SK-N-SH (cell line): ENCODE data around the gene ANK3. TPM values are rescaled to one million over a fixed set of nuclear protein-coding genes. Genes with fewer than 3 reads are reported as not detected.

Experiments used
- CTCF ChIA-PET: fragments of 300-600, 350-600 bp; formaldehyde crosslinking; extraction: SDS; loops from one replicate; lab custom pipeline; 2021; lab: Yijun Ruan, JAX
- POLR2A ChIA-PET: fragments of 350-600 bp; sonication (Branson Sonifier 250); formaldehyde crosslinking; extraction: SDS; loops from one replicate; lab custom pipeline; 2020; ENCODE audit warnings: antibody characterized with exemption, inconsistent platforms; lab: Yijun Ruan, JAX
- DNase-seq: peaks from one replicate; pipeline ENCODE4 v3.0.0; 2012
- H2AFZ ChIP-seq: fragments of 200-600 bp; sonication (generic); 2 replicates; pipeline ENCODE4 v1.8.1; 2016; ENCODE audit warnings: antibody characterized with exemption, mild to moderate bottlenecking, low read depth
- H3F3A ChIP-seq: fragments of 200-600 bp; sonication (generic); replicated peaks from 2 replicates; pipeline ENCODE3; 2016; ENCODE audit warnings: antibody characterized with exemption, mild to moderate bottlenecking; ENCODE audit not compliant: insufficient read depth
- H3K27ac ChIP-seq, 2 experiments: fragments of 200-500 bp in 1 of 2; fragments of 200-600 bp in 1 of 2; sonication (Bioruptor generic) in 1 of 2; sonication (generic), shearing (Covaris generic) in 1 of 2; 2 replicates each; pipeline versions ENCODE4 v1.5.1 to v1.6.1; 2014 to 2016; ENCODE audit warnings: low read depth in 2 of 2, inconsistent platforms in 1 of 2, low read length in 1 of 2, mild to moderate bottlenecking in 1 of 2, mixed read lengths in 1 of 2
- H3K27me3 ChIP-seq: fragments of 200-600 bp; sonication (generic), shearing (Covaris generic); 2 replicates; pipeline ENCODE4 v1.6.1; 2016; ENCODE audit warnings: mixed run types; ENCODE audit not compliant: insufficient read depth
- H3K36me3 ChIP-seq, 2 experiments: fragments of 200-500 bp in 1 of 2; fragments of 200-600 bp in 1 of 2; sonication (Bioruptor generic) in 1 of 2; sonication (generic) in 1 of 2; replicated peaks in 1 of 2; 2 replicates each; pipeline versions ENCODE3 to v1.5.1; 2014 to 2016; ENCODE audit warnings: low read length in 1 of 2, mild to moderate bottlenecking in 1 of 2; ENCODE audit not compliant: insufficient read depth in 2 of 2, control insufficient read depth in 1 of 2
- H3K4me1 ChIP-seq, 2 experiments: fragments of 200-500 bp in 1 of 2; fragments of 200-600 bp in 1 of 2; sonication (Bioruptor generic) in 1 of 2; sonication (generic), shearing (Covaris generic) in 1 of 2; 2 replicates each; pipeline versions ENCODE4 v1.5.1 to v1.6.1; 2014 to 2016; ENCODE audit warnings: low read depth in 1 of 2, low read length in 1 of 2, mixed run types in 1 of 2; ENCODE audit not compliant: insufficient read depth in 2 of 2, control insufficient read depth in 1 of 2
- H3K4me2 ChIP-seq: fragments of 200-600 bp; sonication (generic), shearing (Covaris generic); 2 replicates; pipeline ENCODE4 v1.6.1; 2017; ENCODE audit warnings: mixed run types
- H3K4me3 ChIP-seq, 2 experiments: fragments of 200-500 bp in 1 of 2; fragments of 200-600 bp in 1 of 2; sonication (Bioruptor generic) in 1 of 2; sonication (generic), shearing (Covaris generic) in 1 of 2; 2 replicates each; pipeline versions ENCODE4 v1.5.1 to v1.8.1; 2014 to 2016; ENCODE audit warnings: low read depth in 2 of 2, inconsistent platforms in 1 of 2, low read length in 1 of 2, mild to moderate bottlenecking in 1 of 2, mixed read lengths in 1 of 2, moderate library complexity in 1 of 2
- H3K79me2 ChIP-seq: fragments of 200-600 bp; sonication (generic); 2 replicates; pipeline ENCODE4 v1.8.1; 2017; ENCODE audit warnings: mild to moderate bottlenecking; ENCODE audit not compliant: insufficient read depth
- H3K9ac ChIP-seq: fragments of 200-600 bp; sonication (generic); 2 replicates; pipeline ENCODE4 v1.6.1; 2017; ENCODE audit warnings: mixed run types
- H3K9me2 ChIP-seq: fragments of 200-600 bp; sonication (generic); 2 replicates; pipeline ENCODE4 v1.6.1; 2017; ENCODE audit warnings: mixed run types
- H3K9me3 ChIP-seq: fragments of 200-600 bp; sonication (generic); 2 replicates; pipeline ENCODE4 v1.6.1; 2017; ENCODE audit warnings: mixed run types, mild to moderate bottlenecking, moderate library complexity
- H4K20me1 ChIP-seq: fragments of 200-600 bp; sonication (generic); 2 replicates; pipeline ENCODE4 v1.6.1; 2017; ENCODE audit warnings: mild to moderate bottlenecking, mixed run types; ENCODE audit not compliant: insufficient read depth
- FOSL2 ChIP-seq: IDR thresholded peaks from 2 replicates; pipeline ENCODE4 v1.4.0; 2012; ENCODE audit warnings: low read depth, mild to moderate bottlenecking, moderate library complexity, borderline replicate concordance
- MEF2A ChIP-seq: IDR thresholded peaks from 2 replicates; pipeline ENCODE4 v1.4.0; 2012; ENCODE audit warnings: low read depth, borderline replicate concordance
- PBX3 ChIP-seq: IDR thresholded peaks from 2 replicates; pipeline ENCODE4; 2012
- POLR2AphosphoS5 ChIP-seq: IDR thresholded peaks from 2 replicates; pipeline ENCODE4 v1.6.1; 2012; ENCODE audit warnings: low read depth, low read length
- RAD21 ChIP-seq: IDR thresholded peaks from 2 replicates; pipeline ENCODE4 v1.6.1; 2012; ENCODE audit warnings: mild to moderate bottlenecking, low read length
- RFX5 ChIP-seq: IDR thresholded peaks from 2 replicates; pipeline ENCODE4 v1.6.1; 2012; ENCODE audit warnings: mild to moderate bottlenecking, improper control_type of control experiment, low read length
- RXRA ChIP-seq: IDR thresholded peaks from 2 replicates; pipeline ENCODE4 v1.4.0; 2012; ENCODE audit warnings: low read depth, mild to moderate bottlenecking, borderline replicate concordance
- TCF12 ChIP-seq: IDR thresholded peaks from 2 replicates; pipeline ENCODE4 v1.4.0; 2012
- TEAD4 ChIP-seq: IDR thresholded peaks from 2 replicates; pipeline ENCODE4 v1.4.0; 2012; ENCODE audit warnings: mild to moderate bottlenecking, borderline replicate concordance; ENCODE audit not compliant: insufficient read depth
- USF1 ChIP-seq: IDR thresholded peaks from 2 replicates; pipeline ENCODE4 v1.4.0; 2012; ENCODE audit warnings: low read depth, borderline replicate concordance
- USF2 ChIP-seq: fragments of 150-350 bp; IDR thresholded peaks from 2 replicates; pipeline ENCODE4 v1.6.1; 2017; ENCODE audit warnings: antibody characterized with exemption, low read length, low read depth, borderline replicate concordance
- WGBS: methylation state at CpG from one replicate; pipeline ENCODE4 v1.1.6; 2017; ENCODE audit warnings: low lambda C conversion rate; 5-methylcytosine and 5-hydroxymethylcytosine counted together
- polyA plus RNA-seq, 3 experiments: library from polyadenylated mRNA; depleted of rRNA; stranded (reverse); fragments of >200 nt; gene quantifications; 2 replicates each; pipeline ENCODE4 v1.2.3, GENCODE V29; 2012
- TF ChIP-seq, protein P1 (sequence below): IDR thresholded peaks from 2 replicates; pipeline ENCODE4 v1.4.0; 2012; ENCODE audit warnings: low read depth
- TF ChIP-seq, protein P2 (sequence below): IDR thresholded peaks from 2 replicates; pipeline ENCODE4 v1.4.0; 2012; ENCODE audit warnings: low read depth, borderline replicate concordance

ANK3 gene
- polyA plus RNA-seq, 1 of the 3 experiments (the other 2 are of a cell fraction), result 10.0 TPM

DNA sequence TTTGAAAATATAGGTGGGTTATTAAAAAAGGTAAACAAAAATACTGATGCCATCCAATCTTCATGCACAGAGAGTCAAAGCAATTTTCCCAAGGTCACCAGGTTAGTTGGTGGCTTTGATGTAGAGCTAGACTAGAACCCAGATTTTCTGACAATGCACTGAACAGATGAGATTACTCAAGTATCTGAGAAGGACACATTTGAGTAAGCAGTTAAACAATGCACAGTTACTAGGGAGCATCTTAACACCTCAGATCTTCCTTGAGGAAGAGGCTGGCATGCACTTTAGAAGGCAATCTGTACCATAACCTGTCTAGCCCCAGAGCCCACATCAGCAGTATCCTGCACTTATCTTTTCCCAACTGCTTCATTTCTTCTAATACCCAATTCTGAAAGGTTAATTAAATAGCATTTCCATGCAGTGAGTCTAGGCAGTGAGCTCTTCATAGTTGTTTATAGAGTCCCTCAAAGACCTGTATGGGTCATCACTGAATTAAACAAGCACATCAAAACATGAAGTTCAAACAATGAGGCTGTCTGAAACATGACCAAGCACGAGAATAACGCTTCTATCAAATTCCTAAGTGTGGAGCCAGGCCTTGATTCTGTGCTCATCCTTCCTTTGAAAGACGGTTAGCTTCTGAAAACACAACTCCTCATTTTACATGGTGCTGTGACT is 38.2 kb upstream of the ANK3 start (continued):
- TF ChIP-seq USF2, result no peak
- no peak for TF ChIP-seq PBX3

DNA sequence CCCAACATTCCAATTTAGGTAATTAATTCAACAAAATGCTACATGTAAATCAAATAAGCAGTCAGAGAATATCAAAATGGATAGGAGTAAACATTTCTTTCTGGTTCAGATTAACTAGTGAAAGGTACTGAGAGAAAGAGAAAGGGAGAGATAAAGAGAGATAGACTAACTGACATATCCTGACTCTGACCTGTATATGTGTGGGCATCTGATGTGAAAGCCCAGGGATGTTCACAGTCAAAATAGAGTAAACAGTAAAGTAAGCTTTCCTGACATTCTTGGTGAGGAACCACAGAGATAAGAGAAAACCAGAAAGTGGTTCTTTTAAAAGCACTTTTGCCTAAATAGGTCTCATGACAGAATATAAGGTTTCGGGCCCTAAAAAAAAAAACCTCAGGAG is 37.5 kb upstream of the ANK3 start:
- peak overlapping the region; percentile 56; the same call in 1 of the 2 replicates for H3K4me2 ChIP-seq
- ChIA-PET POLR2A (no interaction called here), CTCF (interaction anchor here (1.3 to 1.4 kb wide), 2 partner anchors 10 to 224 kb away, joined by 3 to 5 read pairs; no protein-coding TSS in a partner anchor)
- no peaks in the 10 kb centered on the region for H4K20me1 ChIP-seq
- H3K9ac ChIP-seq, result peak overlapping the region; percentile 49; the same call in 1 of the 2 replicates
- H3K4me1 ChIP-seq, result peaks cover 3 to 74% of the 10 kb centered on the region in 2 experiments
- DNase-seq, result no peak
- 90% methylated on average over 1 of the region's 1 CpG for WGBS
- no peak overlapping the region for H2AFZ ChIP-seq
- no peaks in the 10 kb centered on the region for H3K27me3 ChIP-seq
- H3F3A ChIP-seq, result peaks cover 75% of the 10 kb centered on the region
- no peak overlapping the region for H3K4me3 ChIP-seq
- H3K79me2 ChIP-seq, result no peaks in the 10 kb centered on the region
- H3K36me3 ChIP-seq, result peaks cover 0 to 2% of the 10 kb centered on the region in 2 experiments
- H3K27ac ChIP-seq, result peak overlapping the region; percentile 74 to 98; a peak in 3 of 4 replicates
- H3K9me2 ChIP-seq, result no peaks in the 10 kb centered on the region
- TF ChIP-seq PBX3, result no peak
- TF ChIP-seq, all 33 proteins: peak for 0
- H3K9me3 ChIP-seq, result no peaks in the 10 kb centered on the region

GRCh38 chr10:60426425-60426824 is 36.8 kb upstream of the ANK3 start:
- Histone ChIP-seq H3K36me3 (no peaks in the 10 kb centered on the region), H2AFZ (no peak overlapping the region), H3K27ac (peak overlapping the region; percentile 74 to 98; a peak in 3 of 4 replicates), H3F3A (peaks cover 73% of the 10 kb centered on the region), H3K9me2 (no peaks in the 10 kb centered on the region), H3K9ac (peak overlapping the region; percentile 49; the same call in 1 of the 2 replicates), H3K9me3 (no peaks in the 10 kb centered on the region), H3K4me1 (peaks cover 5 to 69% of the 10 kb centered on the region in 2 experiments), H3K4me2 (peak overlapping the region; percentile 56; the same call in 1 of the 2 replicates), H3K79me2 (no peaks in the 10 kb centered on the region), H3K4me3 (no peak overlapping the region), H4K20me1 (no peaks in the 10 kb centered on the region), H3K27me3 (no peaks in the 10 kb centered on the region)
- ChIA-PET CTCF (no interaction called here), POLR2A (no interaction called here)
- DNase-seq, result no peak
- WGBS, result 13% methylated on average over 2 of the region's 2 CpGs
- TF ChIP-seq RAD21 (no peak), RFX5 (no peak), FOSL2 (peak; percentile 98), USF2 (no peak), RXRA (peak; percentile 63; the same call in 1 of the 2 replicates), TEAD4 (peak; percentile 93), POLR2AphosphoS5 (peak; percentile 27; the same call in 1 of the 2 replicates), TCF12 (peak; percentile 93), PBX3 (peak; percentile 94), USF1 (no peak), MEF2A (peak; percentile 60; the same call in 1 of the 2 replicates)
- TF ChIP-seq, protein P1, sequence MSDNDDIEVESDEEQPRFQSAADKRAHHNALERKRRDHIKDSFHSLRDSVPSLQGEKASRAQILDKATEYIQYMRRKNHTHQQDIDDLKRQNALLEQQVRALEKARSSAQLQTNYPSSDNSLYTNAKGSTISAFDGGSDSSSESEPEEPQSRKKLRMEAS, result peak; percentile 49; the same call in 1 of the 2 replicates
- TF ChIP-seq, protein P2, sequence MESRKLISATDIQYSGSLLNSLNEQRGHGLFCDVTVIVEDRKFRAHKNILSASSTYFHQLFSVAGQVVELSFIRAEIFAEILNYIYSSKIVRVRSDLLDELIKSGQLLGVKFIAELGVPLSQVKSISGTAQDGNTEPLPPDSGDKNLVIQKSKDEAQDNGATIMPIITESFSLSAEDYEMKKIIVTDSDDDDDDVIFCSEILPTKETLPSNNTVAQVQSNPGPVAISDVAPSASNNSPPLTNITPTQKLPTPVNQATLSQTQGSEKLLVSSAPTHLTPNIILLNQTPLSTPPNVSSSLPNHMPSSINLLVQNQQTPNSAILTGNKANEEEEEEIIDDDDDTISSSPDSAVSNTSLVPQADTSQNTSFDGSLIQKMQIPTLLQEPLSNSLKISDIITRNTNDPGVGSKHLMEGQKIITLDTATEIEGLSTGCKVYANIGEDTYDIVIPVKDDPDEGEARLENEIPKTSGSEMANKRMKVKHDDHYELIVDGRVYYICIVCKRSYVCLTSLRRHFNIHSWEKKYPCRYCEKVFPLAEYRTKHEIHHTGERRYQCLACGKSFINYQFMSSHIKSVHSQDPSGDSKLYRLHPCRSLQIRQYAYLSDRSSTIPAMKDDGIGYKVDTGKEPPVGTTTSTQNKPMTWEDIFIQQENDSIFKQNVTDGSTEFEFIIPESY, result 0 out of 2 replicates have a peak, but pooled peaks have one; percentile 27
